Measurements from ENCODE around the gene SMIM11. TPM values are rescaled to one million over a fixed set of nuclear protein-coding genes. Genes with fewer than 3 reads are reported as not detected.
"Not testable (repeated sequence)": the region's sequence is repeated elsewhere in the genome, so short reads cannot be mapped to it uniquely, and the experiment has no call there.

The SMIM11 gene
- total RNA-seq, 1 donor, result 3.5 TPM

- not testable (repeated sequence) for DNase-seq (ENCODE audit: low read depth in 2 of 3, low spot score in 2 of 3)
Measured at GRCh38 chr21:34407294-34407693, 32.0 kb downstream of the SMIM11 start.

- DNase-seq (ENCODE audit: low read depth in 2 of 3, low spot score in 2 of 3), result not testable (repeated sequence)
Measured at GRCh38 chr21:34417448-34418077, 42.3 kb downstream of the SMIM11 start.

- DNase-seq (ENCODE audit: low read depth in 2 of 3, low spot score in 2 of 3), result not testable (repeated sequence)
Measured at GRCh38 chr21:34423805-34424204, 48.5 kb downstream of the SMIM11 start, which contains the start of gene SMIM34. TSS of gene SMIM34 (minus strand) at chr21:34423951. CDS start at chr21:34423839, 112 bp downstream.

- not testable (repeated sequence) for DNase-seq (ENCODE audit: low read depth in 2 of 3, low spot score in 2 of 3)
Measured at GRCh38 chr21:34427339-34427738, 52.0 kb downstream of the SMIM11 start.

- DNase-seq (ENCODE audit: low read depth in 2 of 3, low spot score in 2 of 3), result not testable (repeated sequence)
Measured at GRCh38 chr21:34428441-34428840, 53.1 kb downstream of the SMIM11 start.

- not testable (repeated sequence) for DNase-seq (ENCODE audit: low read depth in 2 of 3, low spot score in 2 of 3)
Measured at GRCh38 chr21:34429710-34430109, 54.4 kb downstream of the SMIM11 start.

Other genes with a start within 250 kb of the SMIM11 start
- gene KCNE2, start 11.5 kb upstream of the SMIM11 start, total RNA-seq, result not detected
- gene SMIM34, start 48.4 kb downstream of the SMIM11 start, total RNA-seq, result not detected
- gene KCNE1, start 136.7 kb downstream of the SMIM11 start, total RNA-seq, result 0.27 TPM
- gene RCAN1, start 239.6 kb downstream of the SMIM11 start, total RNA-seq, result 3.2 TPM

Data from hematopoietic multipotent progenitor cell (in vitro differentiated cells).